GM12878 (cell line): ENCODE measurements around the gene VEPH1. TPM values are rescaled to one million over a fixed set of nuclear protein-coding genes. Genes with fewer than 3 reads are reported as not detected.

Experiments
- ATAC-seq: fragments of 200-7000 bp; cut with Tn5 transposase; 3 replicates; pipeline ENCODE4 v1.9.1; 2020; ENCODE audit warnings: mild to moderate bottlenecking, moderate library complexity
- BruUV-seq: library from RNA; stranded (reverse); fragments of 400-500 nt; replicated peaks from 2 replicates; lab custom pipeline; 2021; lab: Mats Ljungman, UMichigan
- CTCF ChIA-PET: fragments of 300-600 bp; sonication (Branson Sonifier 250); formaldehyde crosslinking; extraction: SDS; loops from one replicate; lab custom pipeline; 2021; ENCODE audit warnings: inconsistent platforms; lab: Yijun Ruan, JAX
- POLR2A ChIA-PET: fragments of 350-600 bp; formaldehyde crosslinking; extraction: SDS; loops from one replicate; lab custom pipeline; 2021; ENCODE audit warnings: inconsistent platforms; lab: Charles Lee
- RAD21 ChIA-PET: fragments of 300-600 bp; sonication (Branson Sonifier 250); formaldehyde crosslinking; loops from one replicate; lab custom pipeline; 2023; ENCODE audit warnings: antibody characterized with exemption; ENCODE audit not compliant: unreplicated experiment; lab: Charles Lee
- SMC1A ChIA-PET: fragments of 300-600 bp; sonication (Branson Sonifier 250); formaldehyde crosslinking; loops from one replicate; lab custom pipeline; 2023; ENCODE audit not compliant: unreplicated experiment, uncharacterized antibody; lab: Charles Lee
- DNase-seq: peaks from one replicate; pipeline ENCODE4 v3.0.0-alpha.2; 2011; ENCODE audit warnings: low read depth, low spot score
- FAIRE-seq: peaks from 3 replicates; lab custom pipeline; 2011; peaks lifted over from hg19 to GRCh38; lab: Jason Lieb, UNC
- H2AFZ ChIP-seq: 2 replicates; pipeline ENCODE4 v1.6.0; 2011; ENCODE audit warnings: low read depth, low read length, control low read depth; ENCODE audit not compliant: control insufficient read depth
- H3K27ac ChIP-seq: 2 replicates; pipeline ENCODE4 v1.5.1; 2011; ENCODE audit warnings: control low read depth; ENCODE audit not compliant: control insufficient read depth, insufficient read depth
- H3K27me3 ChIP-seq, 2 experiments: replicated peaks in 1 of 2; 2 replicates each; pipeline versions ENCODE4 v1.6.0 to v1.6.1; 2011; ENCODE audit warnings: low read length in 1 of 2; ENCODE audit not compliant: control insufficient read depth in 2 of 2, insufficient read depth in 2 of 2
- H3K36me3 ChIP-seq, 2 experiments: 2 replicates each; pipeline ENCODE4 v1.5.1; 2011; ENCODE audit warnings: low read length in 1 of 2; ENCODE audit not compliant: control insufficient read depth in 2 of 2, insufficient read depth in 2 of 2
- H3K4me1 ChIP-seq: 2 replicates; pipeline ENCODE4 v1.6.1; 2011; ENCODE audit warnings: mild to moderate bottlenecking, low read length, moderate library complexity, mixed read lengths; ENCODE audit not compliant: control insufficient read depth, insufficient read depth
- H3K4me2 ChIP-seq: 2 replicates; pipeline ENCODE4 v1.6.0; 2011; ENCODE audit warnings: control low read depth; ENCODE audit not compliant: control insufficient read depth, insufficient read depth
- H3K4me3 ChIP-seq: fragments of 200-600 bp; sonication (generic); 2 replicates; pipeline ENCODE4 v1.5.1; 2016
- H3K79me2 ChIP-seq: 2 replicates; pipeline ENCODE4 v1.6.0; 2011; ENCODE audit warnings: low read length; ENCODE audit not compliant: control insufficient read depth, insufficient read depth
- H3K9ac ChIP-seq: 2 replicates; pipeline ENCODE4 v1.8.0; 2011; ENCODE audit warnings: low read length, control low read depth, mixed read lengths; ENCODE audit not compliant: control insufficient read depth, insufficient read depth
- H3K9me3 ChIP-seq: replicated peaks from 3 replicates; pipeline ENCODE4 v1.5.1; 2011; ENCODE audit warnings: mild to moderate bottlenecking, low read length; ENCODE audit not compliant: control insufficient read depth, insufficient read depth
- H4K20me1 ChIP-seq: 2 replicates; pipeline ENCODE4 v1.6.0; 2011; ENCODE audit not compliant: control insufficient read depth, insufficient read depth
- CBX5 ChIP-seq: sonication (generic); IDR thresholded peaks from 2 replicates; pipeline ENCODE4 v1.6.1; 2016; ENCODE audit warnings: low read depth, moderate library complexity, mild to moderate bottlenecking, inconsistent platforms
- CREB1 ChIP-seq: IDR thresholded peaks from 2 replicates; pipeline ENCODE4 v1.6.1; 2012; ENCODE audit warnings: low read depth, mild to moderate bottlenecking, inconsistent platforms
- ETV6 ChIP-seq, 2 experiments: fragments of 450-650 bp in 1 of 2; IDR thresholded peaks in 1 of 2; conservative IDR thresholded peaks in 1 of 2; 2 replicates each; pipeline ENCODE4 v1.6.1; 2014; ENCODE audit warnings: antibody characterized with exemption in 1 of 2, borderline replicate concordance in 1 of 2, low read depth in 1 of 2, mild to moderate bottlenecking in 1 of 2, moderate library complexity in 1 of 2
- GABPA ChIP-seq: IDR thresholded peaks from 2 replicates; pipeline ENCODE4 v1.6.1; 2014; ENCODE audit warnings: antibody characterized with exemption, low read depth, mild to moderate bottlenecking, inconsistent platforms
- HDGF ChIP-seq: fragments of 450-650 bp; IDR thresholded peaks from 2 replicates; pipeline ENCODE4 v1.6.1; 2016; ENCODE audit warnings: antibody characterized with exemption
- KAT2A ChIP-seq: conservative IDR thresholded peaks from 2 replicates; pipeline ENCODE4 v1.6.1; 2011; ENCODE audit warnings: low read depth, low read length; ENCODE audit not compliant: control insufficient read depth
- KDM1A ChIP-seq: fragments of 200-600 bp; sonication (generic); IDR thresholded peaks from 2 replicates; pipeline ENCODE4 v1.6.1; 2016; ENCODE audit warnings: borderline replicate concordance
- NFXL1 ChIP-seq: fragments of 450-650 bp; IDR thresholded peaks from 2 replicates; pipeline ENCODE4 v1.6.1; 2017; ENCODE audit warnings: antibody characterized with exemption, mild to moderate bottlenecking, borderline replicate concordance
- SIN3A ChIP-seq: IDR thresholded peaks from 2 replicates; pipeline ENCODE4 v1.6.1; 2012; ENCODE audit warnings: low read depth, low read length, improper control_type of control experiment
- SMARCA5 ChIP-seq: fragments of 450-650 bp; IDR thresholded peaks from 2 replicates; pipeline ENCODE4 v1.6.1; 2017; ENCODE audit warnings: mild to moderate bottlenecking
- SMC3 ChIP-seq: IDR thresholded peaks from 2 replicates; pipeline ENCODE4 v1.6.1; 2011; ENCODE audit warnings: low read length, improper control_type of control experiment, borderline replicate concordance
- SREBF1 ChIP-seq: IDR thresholded peaks from 2 replicates; pipeline ENCODE4 v1.6.1; 2012; ENCODE audit warnings: mild to moderate bottlenecking, low read length
- SRF ChIP-seq, 2 experiments: IDR thresholded peaks; 2 replicates each; pipeline ENCODE4 v1.6.1; 2011; ENCODE audit warnings: low read depth in 2 of 2, low read length in 2 of 2, mild to moderate bottlenecking in 1 of 2, moderate library complexity in 1 of 2
- SUZ12 ChIP-seq: fragments of 200-600 bp; sonication (generic); IDR thresholded peaks from one replicate; pipeline ENCODE4 v1.6.1; 2018; ENCODE audit warnings: antibody characterized with exemption, mild to moderate bottlenecking; ENCODE audit not compliant: unreplicated experiment
- TCF7 ChIP-seq: IDR thresholded peaks from 2 replicates; pipeline ENCODE4 v1.6.1; 2014; ENCODE audit warnings: antibody characterized with exemption, borderline replicate concordance
- WGBS: methylation state at CpG from one replicate; pipeline ENCODE4 v1.1.6; 2016; ENCODE audit warnings: low lambda C conversion rate; ENCODE audit not compliant: insufficient replicate concordance, insufficient coverage; ENCODE audit errors: missing lambda C conversion rate; 5-methylcytosine and 5-hydroxymethylcytosine counted together
- in situ Hi-C: fragments of 300-500 bp; cut with MboI; formaldehyde crosslinking; loops from 9 replicates; pipeline ENCODE4 v1.14.3; 2018; ENCODE audit warnings: mixed read lengths
- intact Hi-C: fragments of 100-400 bp; cut with micrococcal nuclease; formaldehyde crosslinking; loops from one replicate; pipeline ENCODE4 v1.14.2; 2022; ENCODE audit not compliant: unreplicated experiment
- polyA plus RNA-seq, 11 experiments: library from polyadenylated mRNA; depleted of rRNA in 4 of 11; unstranded in 6 of 11; stranded (reverse) in 5 of 11; fragments of >200 nt; fragmentation: Nextera tagmentation in 4 of 11; fragmentation: Illumina TruSeq in 1 of 11; extraction: Ambion mirVana in 4 of 11; extraction: Trizol in 1 of 11; gene quantifications; 1 replicate in 1 of 11; 2 replicates in 10 of 11; pipeline versions ENCODE4 v1.2.1 to v1.2.3, GENCODE V29; 2011 to 2016; ENCODE audit warnings: inconsistent platforms in 2 of 11, missing spikeins in 2 of 11, low read depth in 1 of 11
- total RNA-seq, 4 experiments: library from RNA; depleted of rRNA in 3 of 4; stranded (reverse); fragments of >200 nt in 3 of 4; fragmentation: Illumina TruSeq in 1 of 4; extraction: Trizol in 1 of 4; gene quantifications; 2 replicates each; pipeline versions ENCODE4 v1.2.1 to v1.2.3, GENCODE V29; 2013 to 2021
- TF ChIP-seq, protein P1 (sequence below): fragments of 450-650 bp; IDR thresholded peaks from 2 replicates; pipeline ENCODE4 v1.6.1; 2017; ENCODE audit warnings: low read depth, mild to moderate bottlenecking, moderate library complexity
- TF ChIP-seq, protein P2 (sequence below): fragments of 450-650 bp; IDR thresholded peaks from 2 replicates; pipeline ENCODE4 v1.6.1; 2018; ENCODE audit warnings: borderline replicate concordance, mild to moderate bottlenecking; ENCODE audit not compliant: partially characterized antibody
- TF ChIP-seq, protein P3 (sequence below): fragments of 450-650 bp; IDR thresholded peaks from 2 replicates; pipeline ENCODE4 v1.6.1; 2018; ENCODE audit warnings: mild to moderate bottlenecking, low read depth, moderate library complexity; ENCODE audit not compliant: partially characterized antibody

Gene VEPH1
- total and polyA plus RNA-seq, 10 of the 15 experiments (the other 5 are each of a cell fraction or from before 2014, with no cell fraction given): 0.04 to 0.26 (median 0.17) TPM; not detected in 7

GRCh38 chr3:157265931-157266330 lies 237.3 kb downstream of the VEPH1 start (continued):
- TF ChIP-seq, protein P1, sequence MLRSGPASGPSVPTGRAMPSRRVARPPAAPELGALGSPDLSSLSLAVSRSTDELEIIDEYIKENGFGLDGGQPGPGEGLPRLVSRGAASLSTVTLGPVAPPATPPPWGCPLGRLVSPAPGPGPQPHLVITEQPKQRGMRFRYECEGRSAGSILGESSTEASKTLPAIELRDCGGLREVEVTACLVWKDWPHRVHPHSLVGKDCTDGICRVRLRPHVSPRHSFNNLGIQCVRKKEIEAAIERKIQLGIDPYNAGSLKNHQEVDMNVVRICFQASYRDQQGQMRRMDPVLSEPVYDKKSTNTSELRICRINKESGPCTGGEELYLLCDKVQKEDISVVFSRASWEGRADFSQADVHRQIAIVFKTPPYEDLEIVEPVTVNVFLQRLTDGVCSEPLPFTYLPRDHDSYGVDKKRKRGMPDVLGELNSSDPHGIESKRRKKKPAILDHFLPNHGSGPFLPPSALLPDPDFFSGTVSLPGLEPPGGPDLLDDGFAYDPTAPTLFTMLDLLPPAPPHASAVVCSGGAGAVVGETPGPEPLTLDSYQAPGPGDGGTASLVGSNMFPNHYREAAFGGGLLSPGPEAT: no peak
- no peak for TF ChIP-seq ETV6 (conservative IDR thresholded peaks at IDR 0.05 in 1 of 2, IDR thresholded peaks at IDR 0.05 in 1 of 2; ENCODE audit: borderline replicate concordance in 1 of 2, low read depth in 1 of 2)
- no peak for TF ChIP-seq HDGF
- TF ChIP-seq TCF7: no peak
- TF ChIP-seq SMARCA5: no peak
- TF ChIP-seq, all 136 proteins: peak for 0

GRCh38 chr3:157263027-157263426 lies 240.2 kb downstream of the VEPH1 start:
- H3K79me2 ChIP-seq: no peaks in the 10 kb centered on the region
- no peaks in the 10 kb centered on the region for H3K27me3 ChIP-seq
- ChIA-PET POLR2A (no interaction called here), CTCF (no interaction called here), SMC1A (no interaction called here), RAD21 (no interaction called here)
- in situ Hi-C loops (no loop called here), intact Hi-C loops (no loop called here)
- H3K4me3 ChIP-seq: no peak overlapping the region
- ATAC-seq (no peak), DNase-seq (no peak), FAIRE-seq (no peak)
- H3K9ac ChIP-seq: no peak overlapping the region
- H3K4me2 ChIP-seq: no peak overlapping the region
- H3K36me3 ChIP-seq: no peaks in the 10 kb centered on the region
- no peaks in the 10 kb centered on the region for H3K9me3 ChIP-seq
- 11% methylated on average over 1 of the region's 1 CpG for WGBS
- H3K27ac ChIP-seq: no peak overlapping the region
- H4K20me1 ChIP-seq: no peaks in the 10 kb centered on the region
- BruUV-seq: no TSS peak
- no peak for TF ChIP-seq KAT2A
- TF ChIP-seq NFXL1: no peak
- TF ChIP-seq KDM1A: no peak
- no peak for TF ChIP-seq CREB1
- no peak for TF ChIP-seq SREBF1
- TF ChIP-seq CBX5: no peak
- TF ChIP-seq, protein P2, sequence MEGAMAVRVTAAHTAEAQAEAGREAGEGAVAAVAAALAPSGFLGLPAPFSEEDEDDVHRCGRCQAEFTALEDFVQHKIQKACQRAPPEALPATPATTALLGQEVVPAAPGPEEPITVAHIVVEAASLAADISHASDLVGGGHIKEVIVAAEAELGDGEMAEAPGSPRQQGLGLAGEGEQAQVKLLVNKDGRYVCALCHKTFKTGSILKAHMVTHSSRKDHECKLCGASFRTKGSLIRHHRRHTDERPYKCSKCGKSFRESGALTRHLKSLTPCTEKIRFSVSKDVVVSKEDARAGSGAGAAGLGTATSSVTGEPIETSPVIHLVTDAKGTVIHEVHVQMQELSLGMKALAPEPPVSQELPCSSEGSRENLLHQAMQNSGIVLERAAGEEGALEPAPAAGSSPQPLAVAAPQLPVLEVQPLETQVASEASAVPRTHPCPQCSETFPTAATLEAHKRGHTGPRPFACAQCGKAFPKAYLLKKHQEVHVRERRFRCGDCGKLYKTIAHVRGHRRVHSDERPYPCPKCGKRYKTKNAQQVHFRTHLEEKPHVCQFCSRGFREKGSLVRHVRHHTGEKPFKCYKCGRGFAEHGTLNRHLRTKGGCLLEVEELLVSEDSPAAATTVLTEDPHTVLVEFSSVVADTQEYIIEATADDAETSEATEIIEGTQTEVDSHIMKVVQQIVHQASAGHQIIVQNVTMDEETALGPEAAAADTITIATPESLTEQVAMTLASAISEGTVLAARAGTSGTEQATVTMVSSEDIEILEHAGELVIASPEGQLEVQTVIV: no peak
- no peak for TF ChIP-seq SUZ12
- no peak for TF ChIP-seq SIN3A
- TF ChIP-seq GABPA: no peak
- no peak for TF ChIP-seq SRF (IDR thresholded peaks at IDR 0.05; ENCODE audit: low read depth in 2 of 2, low read length in 2 of 2)
- TF ChIP-seq SMC3: no peak
- TF ChIP-seq, protein P3, sequence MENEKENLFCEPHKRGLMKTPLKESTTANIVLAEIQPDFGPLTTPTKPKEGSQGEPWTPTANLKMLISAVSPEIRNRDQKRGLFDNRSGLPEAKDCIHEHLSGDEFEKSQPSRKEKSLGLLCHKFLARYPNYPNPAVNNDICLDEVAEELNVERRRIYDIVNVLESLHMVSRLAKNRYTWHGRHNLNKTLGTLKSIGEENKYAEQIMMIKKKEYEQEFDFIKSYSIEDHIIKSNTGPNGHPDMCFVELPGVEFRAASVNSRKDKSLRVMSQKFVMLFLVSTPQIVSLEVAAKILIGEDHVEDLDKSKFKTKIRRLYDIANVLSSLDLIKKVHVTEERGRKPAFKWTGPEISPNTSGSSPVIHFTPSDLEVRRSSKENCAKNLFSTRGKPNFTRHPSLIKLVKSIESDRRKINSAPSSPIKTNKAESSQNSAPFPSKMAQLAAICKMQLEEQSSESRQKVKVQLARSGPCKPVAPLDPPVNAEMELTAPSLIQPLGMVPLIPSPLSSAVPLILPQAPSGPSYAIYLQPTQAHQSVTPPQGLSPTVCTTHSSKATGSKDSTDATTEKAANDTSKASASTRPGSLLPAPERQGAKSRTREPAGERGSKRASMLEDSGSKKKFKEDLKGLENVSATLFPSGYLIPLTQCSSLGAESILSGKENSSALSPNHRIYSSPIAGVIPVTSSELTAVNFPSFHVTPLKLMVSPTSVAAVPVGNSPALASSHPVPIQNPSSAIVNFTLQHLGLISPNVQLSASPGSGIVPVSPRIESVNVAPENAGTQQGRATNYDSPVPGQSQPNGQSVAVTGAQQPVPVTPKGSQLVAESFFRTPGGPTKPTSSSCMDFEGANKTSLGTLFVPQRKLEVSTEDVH: no peak
- no peak overlapping the region for H2AFZ ChIP-seq
- H3K4me1 ChIP-seq: no peaks in the 10 kb centered on the region
